AG04449 (cell line): ENCODE data around the gene DNPH1.

Experiments used
- CTCF ChIA-PET: fragments of 350-600 bp; formaldehyde crosslinking; extraction: SDS; loops from one replicate; lab custom pipeline; 2021; ENCODE audit warnings: antibody characterized with exemption; lab: Yijun Ruan, JAX
- POLR2A ChIA-PET: fragments of 400-600, 350-600 bp; formaldehyde crosslinking; extraction: SDS; loops from one replicate; lab custom pipeline; 2020; ENCODE audit warnings: antibody characterized with exemption, inconsistent platforms; lab: Yijun Ruan, JAX
- DNase-seq: peaks from one replicate; pipeline ENCODE4 v3.0.0-alpha.2; 2010; ENCODE audit warnings: low read depth, low spot score
- H3K4me3 ChIP-seq: 2 replicates; pipeline ENCODE4 v1.5.1; 2011; ENCODE audit warnings: low read depth, mild to moderate bottlenecking, control low read depth, low read length
- CTCF ChIP-seq: IDR thresholded peaks from one replicate; pipeline ENCODE4 v1.5.1; 2011; ENCODE audit warnings: mild to moderate bottlenecking, moderate library complexity, low read length, control low read depth, inconsistent platforms; ENCODE audit not compliant: insufficient read depth; ENCODE audit errors: missing control alignments

Gene DNPH1

DNA sequence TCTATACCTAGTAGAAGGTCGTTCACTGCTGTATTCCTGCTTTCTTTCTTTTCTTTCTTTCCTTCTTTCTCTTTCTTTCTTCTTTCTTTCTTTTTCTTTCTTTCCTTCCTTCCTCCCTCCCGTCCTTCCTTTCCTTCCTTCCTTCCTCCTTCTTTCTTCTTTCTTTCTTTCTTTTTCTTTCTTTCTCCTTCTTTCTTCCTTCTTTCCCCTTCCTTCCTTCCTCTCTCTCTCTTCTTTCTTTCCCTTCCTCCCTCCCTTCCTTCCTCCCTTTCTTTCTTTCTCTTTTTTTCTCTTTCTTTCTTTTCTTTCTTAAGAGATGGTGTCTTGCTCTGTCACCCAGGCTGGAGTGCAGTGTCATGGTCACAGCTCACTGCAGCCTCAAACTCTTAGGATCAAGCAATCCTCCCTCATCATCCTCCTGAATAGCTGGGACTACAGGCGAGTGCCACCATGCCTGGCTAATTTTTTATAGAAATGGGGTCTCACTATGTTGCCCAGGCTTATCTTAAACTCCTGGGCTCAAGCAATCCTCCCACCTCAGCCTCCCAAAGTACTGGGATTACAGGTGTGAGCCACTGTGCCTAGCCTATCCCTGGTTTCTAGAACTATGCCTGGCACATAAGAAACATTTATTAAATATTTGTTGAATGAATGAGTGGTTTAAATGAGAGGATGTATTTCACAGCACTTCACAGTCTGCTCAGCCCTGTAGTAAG lies 2.6 kb upstream of the DNPH1 start:
- no peak for TF ChIP-seq CTCF
- ChIA-PET POLR2A (no interaction called here), CTCF (interaction anchor here (1.0 to 4.2 kb wide), 3 partner anchors 24 to 275 kb away, joined by 3 to 30 read pairs (median 28); no protein-coding TSS in a partner anchor)
- H3K4me3 ChIP-seq = no peak overlapping the region
- no peak for DNase-seq

- no peak for DNase-seq
- TF ChIP-seq CTCF = no peak
- ChIA-PET POLR2A (no interaction called here), CTCF (interaction anchor here (1.0 to 4.3 kb wide), 6 partner anchors 14 to 276 kb away, joined by 3 to 98 read pairs (median 16); no protein-coding TSS in a partner anchor)
- no peak overlapping the region for H3K4me3 ChIP-seq
Measured at GRCh38 chr6:43231053-43231452, 1.8 kb upstream of the DNPH1 start.

- ChIA-PET CTCF (interaction anchor here (0.5 to 4.3 kb wide), 45 partner anchors 8 to 292 kb away, joined by 3 to 98 read pairs (median 5); partner anchors contain the start of genes CUL9, KLHDC3, MEA1 and SLC22A7), POLR2A (no interaction called here)
- peak overlapping the region; percentile 70 for H3K4me3 ChIP-seq
- TF ChIP-seq CTCF = no peak
- no peak for DNase-seq
Measured at GRCh38 chr6:43229803-43230620, 731 bp upstream of the DNPH1 start.

DNA sequence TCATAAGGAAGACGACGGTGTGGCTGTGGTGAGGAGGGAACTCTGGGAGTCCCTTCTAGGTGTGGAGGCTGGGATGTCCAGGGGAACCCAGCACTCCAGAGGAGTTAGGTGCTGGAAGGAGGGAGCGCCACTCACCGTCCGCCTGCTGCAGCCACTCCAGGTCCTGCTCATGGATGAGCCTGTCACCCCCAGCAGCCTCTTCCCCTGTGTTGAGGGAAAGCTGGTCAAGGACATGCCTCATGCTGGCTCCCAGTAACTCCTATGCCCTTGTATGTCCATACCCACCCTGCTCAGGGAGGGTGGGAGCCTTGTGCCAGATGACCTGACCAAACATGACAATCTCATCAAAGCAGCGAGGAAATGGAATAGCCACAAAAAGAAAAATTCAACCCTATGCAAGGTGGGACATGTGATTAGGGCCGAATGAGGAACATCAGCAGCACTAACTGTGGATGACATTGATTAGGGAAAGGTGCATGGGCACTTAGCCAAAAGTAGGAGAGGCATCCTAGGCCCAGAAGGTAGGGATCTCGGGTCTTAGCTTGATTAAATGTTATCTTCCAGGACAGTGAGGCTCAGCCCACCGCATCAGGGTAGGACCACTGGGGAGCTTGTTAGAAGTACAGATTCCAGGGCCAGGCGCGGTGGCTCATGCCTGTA lies 3.0 kb downstream of the DNPH1 start:
- TF ChIP-seq CTCF = no peak
- POLR2A ChIA-PET = no interaction called here
- H3K4me3 ChIP-seq = no peak overlapping the region
- no peak for DNase-seq
- CTCF ChIA-PET = interaction anchor here (0.7 to 1.8 kb wide), 3 partner anchors 10 to 25 kb away, joined by 3 to 4 read pairs (median 3); no protein-coding TSS in a partner anchor

DNA sequence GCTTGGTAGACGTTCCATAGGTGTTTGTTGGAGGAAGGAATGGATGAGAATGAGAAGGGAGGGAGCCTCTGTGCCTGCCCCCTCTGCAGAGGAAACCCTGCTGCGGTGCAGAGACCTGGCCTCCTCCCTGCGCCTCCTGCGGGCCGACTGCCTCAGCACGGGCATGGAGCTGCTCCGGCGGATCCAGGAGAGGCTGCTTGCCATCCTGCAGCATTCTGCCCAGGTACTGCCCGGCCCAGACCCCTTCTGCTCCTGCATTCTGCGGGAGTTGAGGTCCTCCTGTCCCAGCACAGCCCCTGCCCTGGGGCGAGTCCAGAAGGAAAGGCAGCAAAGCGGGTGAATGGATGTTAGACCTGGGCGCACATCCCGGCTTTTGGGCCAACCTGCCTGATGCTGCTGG lies 6.1 kb downstream of the DNPH1 start:
- POLR2A ChIA-PET = no interaction called here

More for the DNA sequence above, 6.1 kb downstream of the DNPH1 start:
- H3K4me3 ChIP-seq = no peak overlapping the region
- DNase-seq = no peak
- CTCF ChIA-PET = interaction anchor here (1.0 to 2.4 kb wide), 3 partner anchors 22 to 132 kb away, joined by 3 to 7 read pairs (median 4); no protein-coding TSS in a partner anchor
- TF ChIP-seq CTCF = no peak
